GM13976 (cell line): Measurements from ENCODE around the gene GADL1.

Experiments used
- DNase-seq: peaks from one replicate; pipeline ENCODE4 v3.0.0; 2012; ENCODE audit warnings: low spot score
- CTCF ChIP-seq: IDR thresholded peaks from 2 replicates; pipeline ENCODE4 v1.5.1; 2012; ENCODE audit warnings: borderline replicate concordance, mild to moderate bottlenecking; ENCODE audit not compliant: insufficient read depth; ENCODE audit errors: extremely low read depth, missing control alignments, control extremely low read depth
- in situ Hi-C: fragments of 300-500 bp; cut with MboI; formaldehyde crosslinking; loops from one replicate; pipeline ENCODE4 v1.12.0; 2022; ENCODE audit warnings: low sequenced_read_pairs, mixed read lengths, inconsistent platforms; ENCODE audit not compliant: unreplicated experiment

The GADL1 gene

DNA sequence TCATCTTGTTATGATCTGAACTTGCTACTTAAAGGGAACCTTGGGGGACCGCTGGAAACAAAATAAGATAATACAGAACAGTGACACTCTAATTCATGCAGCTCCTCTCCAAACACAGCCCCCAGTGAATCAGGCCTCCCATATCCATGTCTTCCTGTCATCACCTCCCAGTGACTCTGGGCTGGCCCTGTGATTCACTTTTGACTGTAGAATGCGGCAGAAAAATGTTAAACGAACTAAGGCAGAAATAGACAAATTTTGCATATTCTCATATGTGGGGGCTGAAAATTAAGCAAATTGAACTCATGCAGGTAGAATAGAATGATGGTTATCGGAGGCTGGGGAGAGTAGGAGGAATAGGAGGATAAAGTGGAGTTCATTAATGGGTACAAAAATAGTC, 20.2 kb upstream of the GADL1 start:
- DNase-seq, result no peak
- in situ Hi-C loops, result no loop called here
- no peak for TF ChIP-seq CTCF

DNA sequence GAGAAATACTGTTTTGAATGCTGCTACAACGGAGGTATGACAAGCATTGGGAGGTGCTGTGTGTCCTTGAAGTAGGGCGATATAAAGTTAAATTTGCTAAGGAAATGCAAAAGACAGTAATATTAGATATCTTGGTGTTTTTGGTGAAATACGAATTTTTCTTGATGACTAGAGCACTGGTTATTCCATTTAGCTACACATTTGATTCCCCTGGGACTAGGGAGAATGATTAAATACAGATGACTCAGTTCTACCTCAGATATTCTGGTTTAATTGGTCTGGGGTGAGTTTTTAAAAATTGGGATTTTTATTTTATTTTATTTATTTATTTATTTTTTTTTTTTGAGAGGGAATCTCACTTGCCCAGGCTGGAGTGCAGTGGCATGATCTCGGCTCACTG, 18.7 kb upstream of the GADL1 start:
- TF ChIP-seq CTCF, result no peak
- in situ Hi-C loops, result no loop called here
- no peak for DNase-seq

DNA sequence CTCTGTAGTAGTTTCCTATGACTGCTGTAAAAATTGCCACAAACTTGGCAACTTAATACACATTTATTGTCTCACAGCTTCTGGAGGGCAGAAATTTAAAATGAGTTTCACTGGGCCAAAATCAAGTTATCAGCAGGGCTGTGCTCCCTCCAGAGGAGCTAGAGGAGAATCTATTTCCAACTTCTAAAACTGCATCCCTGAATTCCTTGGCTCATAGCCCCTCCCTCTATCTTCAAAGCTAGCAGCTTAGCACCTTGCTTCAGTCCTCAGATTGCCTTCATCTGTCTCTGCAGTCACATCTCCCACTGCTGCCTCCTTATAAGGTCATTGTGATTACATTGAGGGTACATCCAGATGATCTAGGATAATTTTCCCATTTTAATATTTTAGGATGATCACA, 17.8 kb upstream of the GADL1 start:
- in situ Hi-C loops, result no loop called here
- no peak for DNase-seq
- TF ChIP-seq CTCF, result no peak

DNA sequence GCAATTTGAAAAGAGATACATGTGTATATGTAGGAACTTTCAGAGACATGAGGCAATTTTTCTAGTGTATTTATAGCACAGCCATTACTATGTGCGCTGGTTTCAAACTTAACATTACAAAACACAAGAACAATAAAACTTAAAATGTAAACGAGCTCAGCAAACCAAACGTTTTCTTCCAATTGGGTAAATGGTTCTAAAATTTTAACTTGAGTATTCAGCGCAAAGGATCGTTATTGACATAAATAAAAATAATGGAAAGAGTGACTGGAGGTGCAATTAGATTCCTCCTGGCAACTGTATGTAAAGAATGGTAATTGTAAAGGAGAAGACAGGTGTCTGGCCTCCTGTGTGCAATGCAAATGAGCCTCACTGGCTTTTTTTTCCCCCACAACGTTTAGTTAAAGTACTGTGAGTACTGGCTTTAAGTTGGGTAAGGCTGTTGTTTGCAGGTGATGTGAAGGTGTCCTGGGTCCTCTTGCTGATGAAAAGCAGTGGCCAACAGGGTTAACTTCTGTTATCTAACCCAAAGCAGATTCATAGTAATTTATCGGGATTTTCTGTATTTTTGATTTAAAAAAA, 14.1 kb upstream of the GADL1 start:
- TF ChIP-seq CTCF, result no peak
- no peak for DNase-seq
- in situ Hi-C loops, result no loop called here

DNA sequence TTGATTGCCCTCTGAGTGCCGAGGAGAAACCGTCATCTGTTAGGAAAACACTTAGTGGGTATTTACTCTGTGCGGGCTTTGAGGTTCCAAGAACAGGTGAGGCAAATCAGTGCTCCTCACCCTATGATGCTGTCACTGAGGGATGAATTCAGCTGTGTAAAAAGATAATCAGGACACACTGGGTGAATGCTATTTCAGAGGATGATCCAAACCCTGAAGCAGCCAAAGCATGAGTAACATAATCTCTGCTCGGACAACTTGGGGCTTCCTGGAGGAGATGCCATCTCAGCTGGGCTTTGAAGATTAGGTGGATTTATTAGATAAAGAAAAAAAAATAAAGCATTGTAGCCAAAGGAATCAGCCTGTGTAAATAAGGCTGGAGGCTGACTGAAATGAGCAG, 10.5 kb upstream of the GADL1 start:
- no peak for DNase-seq
- in situ Hi-C loops, result no loop called here

GRCh38 chr3:30895329-30895728, 868 bp upstream of the GADL1 start:
- no peak for TF ChIP-seq CTCF

More for the DNA sequence above, 10.5 kb upstream of the GADL1 start:
- no peak for TF ChIP-seq CTCF

DNA sequence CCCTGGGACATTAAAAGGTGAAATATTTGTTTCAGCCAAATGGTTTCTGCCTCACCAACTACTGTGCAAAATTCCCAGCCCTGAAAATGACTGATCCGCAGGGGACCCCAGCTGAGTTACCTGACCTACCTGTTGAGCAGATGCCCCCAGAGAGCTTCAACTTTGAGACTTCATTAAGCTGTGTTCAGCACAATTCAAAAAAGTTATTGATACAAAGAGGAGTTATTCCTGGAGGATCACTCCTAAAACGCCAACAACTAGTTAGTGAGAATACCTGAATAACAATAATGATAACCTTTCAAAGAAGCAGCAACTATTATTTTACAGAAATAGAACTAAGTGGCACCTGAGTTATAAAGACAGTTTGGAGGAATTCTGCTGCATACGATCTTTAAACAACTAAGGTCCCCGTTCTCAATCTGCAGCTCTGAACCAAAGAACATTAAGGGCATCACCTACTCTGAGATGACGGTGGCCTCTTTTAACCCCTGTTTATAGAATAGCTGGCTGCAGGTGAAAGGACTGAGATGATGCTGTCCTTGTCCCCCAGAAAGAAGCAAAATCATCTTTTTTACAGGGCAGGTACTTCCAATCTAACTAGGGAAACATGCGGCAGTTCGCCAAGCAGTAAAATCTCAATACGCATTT, 659 bp downstream of the GADL1 start:
- no peak for DNase-seq
- no peak for TF ChIP-seq CTCF
- in situ Hi-C loops, result no loop called here

More at GRCh38 chr3:30895329-30895728, 868 bp upstream of the GADL1 start:
- in situ Hi-C loops, result no loop called here
- no peak for DNase-seq
